Skeletal muscle satellite cell (primary cell): Measurements from ENCODE around the gene OR52E1.

ENCODE experiments used
- H3K27me3 ChIP-seq: 2 replicates; pipeline ENCODE4 v1.7.0; 2013; ENCODE audit warnings: low read length; ENCODE audit not compliant: control insufficient read depth, insufficient read depth
- H3K36me3 ChIP-seq: 2 replicates; pipeline ENCODE4 v1.7.0; 2013; ENCODE audit warnings: mild to moderate bottlenecking, control low read depth, low read length; ENCODE audit not compliant: insufficient read depth
- H3K4me1 ChIP-seq: 2 replicates; pipeline ENCODE4 v1.7.0; 2013; ENCODE audit warnings: low read length; ENCODE audit not compliant: control insufficient read depth, insufficient read depth
- H3K4me2 ChIP-seq: 2 replicates; pipeline ENCODE4 v1.7.0; 2013; ENCODE audit warnings: mild to moderate bottlenecking, low read length
- H3K4me3 ChIP-seq: 2 replicates; pipeline ENCODE4 v1.7.0; 2013; ENCODE audit warnings: low read length
- H3K9ac ChIP-seq: 2 replicates; pipeline ENCODE4 v1.7.0; 2013; ENCODE audit warnings: mild to moderate bottlenecking, low read depth, low read length, moderate library complexity
- H3K9me3 ChIP-seq: replicated peaks from 2 replicates; pipeline ENCODE4 v1.7.0; 2013; ENCODE audit warnings: mild to moderate bottlenecking, control low read depth, low read length

OR52E1 gene

GRCh38 chr11:5065027-5065426 is 4.3 kb upstream of the OR52E1 start:
- no peak overlapping the region for H3K9ac ChIP-seq
- no peaks in the 10 kb centered on the region for H3K4me1 ChIP-seq
- no peak overlapping the region for H3K4me2 ChIP-seq
- H3K9me3 ChIP-seq, result no peaks in the 10 kb centered on the region
- H3K36me3 ChIP-seq, result no peaks in the 10 kb centered on the region
- H3K27me3 ChIP-seq, result no peaks in the 10 kb centered on the region
- no peak overlapping the region for H3K4me3 ChIP-seq

GRCh38 chr11:5071799-5072198 is 2.4 kb downstream of the OR52E1 start:
- Histone ChIP-seq H3K9ac (no peak overlapping the region), H3K4me1 (no peaks in the 10 kb centered on the region), H3K4me3 (no peak overlapping the region), H3K27me3 (no peaks in the 10 kb centered on the region), H3K36me3 (no peaks in the 10 kb centered on the region), H3K9me3 (no peaks in the 10 kb centered on the region), H3K4me2 (no peak overlapping the region)

GRCh38 chr11:5081405-5081804 is 12.0 kb downstream of the OR52E1 start:
- H3K27me3 ChIP-seq, result no peaks in the 10 kb centered on the region

GRCh38 chr11:5083602-5084001 is 14.2 kb downstream of the OR52E1 start:
- Histone ChIP-seq H3K4me1 (no peaks in the 10 kb centered on the region), H3K36me3 (no peaks in the 10 kb centered on the region), H3K27me3 (no peaks in the 10 kb centered on the region), H3K9ac (no peak overlapping the region), H3K9me3 (no peaks in the 10 kb centered on the region), H3K4me2 (no peak overlapping the region), H3K4me3 (no peak overlapping the region)

More at GRCh38 chr11:5081405-5081804, 12.0 kb downstream of the OR52E1 start:
- no peak overlapping the region for H3K9ac ChIP-seq
- no peaks in the 10 kb centered on the region for H3K9me3 ChIP-seq
- H3K4me3 ChIP-seq, result no peak overlapping the region
- H3K4me2 ChIP-seq, result no peak overlapping the region
- H3K36me3 ChIP-seq, result no peaks in the 10 kb centered on the region
- no peaks in the 10 kb centered on the region for H3K4me1 ChIP-seq

- no peak overlapping the region for H3K4me3 ChIP-seq
- no peak overlapping the region for H3K4me2 ChIP-seq
- no peaks in the 10 kb centered on the region for H3K36me3 ChIP-seq
- no peak overlapping the region for H3K9ac ChIP-seq
- no peaks in the 10 kb centered on the region for H3K4me1 ChIP-seq
- no peaks in the 10 kb centered on the region for H3K27me3 ChIP-seq
- no peaks in the 10 kb centered on the region for H3K9me3 ChIP-seq
Measured at GRCh38 chr11:5088556-5088955, 19.2 kb downstream of the OR52E1 start.

GRCh38 chr11:5090668-5091067 is 21.3 kb downstream of the OR52E1 start:
- Histone ChIP-seq H3K36me3 (no peaks in the 10 kb centered on the region), H3K4me2 (no peak overlapping the region), H3K27me3 (no peaks in the 10 kb centered on the region), H3K9ac (no peak overlapping the region), H3K4me3 (no peak overlapping the region), H3K9me3 (no peaks in the 10 kb centered on the region), H3K4me1 (no peaks in the 10 kb centered on the region)

- Histone ChIP-seq H3K4me1 (no peaks in the 10 kb centered on the region), H3K4me2 (no peak overlapping the region), H3K4me3 (no peak overlapping the region), H3K36me3 (no peaks in the 10 kb centered on the region), H3K9ac (no peak overlapping the region), H3K27me3 (no peaks in the 10 kb centered on the region), H3K9me3 (no peaks in the 10 kb centered on the region)
Measured at GRCh38 chr11:5092821-5093585, 23.6 kb downstream of the OR52E1 start.

GRCh38 chr11:5096011-5096410 is 26.6 kb downstream of the OR52E1 start:
- Histone ChIP-seq H3K27me3 (no peaks in the 10 kb centered on the region), H3K9me3 (no peaks in the 10 kb centered on the region), H3K4me3 (no peak overlapping the region), H3K4me2 (no peak overlapping the region), H3K9ac (no peak overlapping the region), H3K36me3 (no peaks in the 10 kb centered on the region), H3K4me1 (no peaks in the 10 kb centered on the region)

- H3K36me3 ChIP-seq, result no peaks in the 10 kb centered on the region
- H3K4me3 ChIP-seq, result no peak overlapping the region
- H3K9ac ChIP-seq, result no peak overlapping the region
- no peaks in the 10 kb centered on the region for H3K4me1 ChIP-seq
- H3K9me3 ChIP-seq, result no peaks in the 10 kb centered on the region
- H3K27me3 ChIP-seq, result no peaks in the 10 kb centered on the region
- no peak overlapping the region for H3K4me2 ChIP-seq
Measured at GRCh38 chr11:5102246-5102645, 32.9 kb downstream of the OR52E1 start.

- H3K9me3 ChIP-seq, result no peaks in the 10 kb centered on the region
- no peaks in the 10 kb centered on the region for H3K27me3 ChIP-seq
- H3K4me2 ChIP-seq, result no peak overlapping the region
- H3K4me1 ChIP-seq, result no peaks in the 10 kb centered on the region
- no peak overlapping the region for H3K9ac ChIP-seq
- H3K4me3 ChIP-seq, result no peak overlapping the region
- no peaks in the 10 kb centered on the region for H3K36me3 ChIP-seq
Measured at GRCh38 chr11:5103066-5103465, 33.7 kb downstream of the OR52E1 start.

GRCh38 chr11:5107285-5107684 is 37.9 kb downstream of the OR52E1 start:
- Histone ChIP-seq H3K4me3 (no peak overlapping the region), H3K27me3 (no peaks in the 10 kb centered on the region), H3K9ac (no peak overlapping the region), H3K36me3 (no peaks in the 10 kb centered on the region), H3K9me3 (no peaks in the 10 kb centered on the region), H3K4me2 (no peak overlapping the region), H3K4me1 (no peaks in the 10 kb centered on the region)

GRCh38 chr11:5115339-5115738 is 46.0 kb downstream of the OR52E1 start:
- Histone ChIP-seq H3K4me2 (no peak overlapping the region), H3K36me3 (no peaks in the 10 kb centered on the region), H3K27me3 (no peaks in the 10 kb centered on the region), H3K9me3 (no peaks in the 10 kb centered on the region), H3K4me3 (no peak overlapping the region), H3K9ac (no peak overlapping the region), H3K4me1 (no peaks in the 10 kb centered on the region)
